Vagina (tissue), 2 donors: ENCODE results near the gene STK32B.

Experiments
- POLR2A ChIP-seq, 2 donors: fragments of 450-650 bp; IDR thresholded peaks; one replicate each; pipeline ENCODE4 v1.6.1; 2017; ENCODE audit warnings: antibody characterized with exemption in 2 of 2, mild to moderate bottlenecking in 2 of 2, moderate library complexity in 2 of 2
- POLR2AphosphoS5 ChIP-seq, 2 donors: sonication (generic); formaldehyde crosslinking; IDR thresholded peaks; one replicate each; pipeline ENCODE4 v1.9.0; 2017; ENCODE audit warnings: antibody characterized with exemption in 2 of 2, mild to moderate bottlenecking in 2 of 2, low read depth in 1 of 2; ENCODE audit not compliant: insufficient read depth in 1 of 2
- TF ChIP-seq, protein P1 (sequence below), 3 experiments: fragments of 450-650 bp in 2 of 3; fragments of 200-600 bp in 1 of 3; sonication (generic) in 1 of 3; IDR thresholded peaks; one replicate each; pipeline ENCODE4 v1.5.1; 2017 to 2019; ENCODE audit warnings: antibody characterized with exemption in 3 of 3, mild to moderate bottlenecking in 2 of 3, moderate library complexity in 2 of 3

DNA sequence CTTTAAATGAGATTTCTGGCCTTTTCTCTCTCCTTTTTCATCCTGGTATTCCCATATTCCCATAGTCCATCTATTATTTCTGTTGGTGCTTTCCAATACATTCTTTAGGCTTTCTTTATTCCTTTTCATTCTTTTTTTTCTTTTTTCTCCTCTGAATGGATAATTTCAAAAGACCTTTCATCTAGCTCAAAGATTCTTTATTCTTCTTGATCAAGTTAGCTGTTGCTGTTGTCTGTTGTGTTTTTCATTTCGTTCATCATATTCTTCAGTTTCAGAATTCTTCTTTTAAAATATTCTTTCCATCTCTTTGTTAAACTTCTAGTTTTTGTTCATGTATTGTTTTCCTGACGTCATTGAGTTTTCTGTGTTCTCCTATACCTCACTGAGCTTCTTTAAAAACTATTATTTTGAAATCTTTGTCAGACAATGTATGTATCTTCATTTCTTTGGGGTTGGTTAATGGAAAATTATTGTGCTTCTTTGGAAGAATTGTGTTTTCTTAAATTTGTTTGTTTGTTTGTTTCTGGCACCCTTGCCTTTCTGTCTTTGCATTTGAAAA, 30.2 kb downstream of the STK32B start:
- TF ChIP-seq POLR2A (IDR thresholded peaks at IDR 0.05) (no peak), POLR2AphosphoS5 (IDR thresholded peaks at IDR 0.05; ENCODE audit: insufficient read depth in 1 of 2, low read depth in 1 of 2) (no peak)
- TF ChIP-seq, protein P1, sequence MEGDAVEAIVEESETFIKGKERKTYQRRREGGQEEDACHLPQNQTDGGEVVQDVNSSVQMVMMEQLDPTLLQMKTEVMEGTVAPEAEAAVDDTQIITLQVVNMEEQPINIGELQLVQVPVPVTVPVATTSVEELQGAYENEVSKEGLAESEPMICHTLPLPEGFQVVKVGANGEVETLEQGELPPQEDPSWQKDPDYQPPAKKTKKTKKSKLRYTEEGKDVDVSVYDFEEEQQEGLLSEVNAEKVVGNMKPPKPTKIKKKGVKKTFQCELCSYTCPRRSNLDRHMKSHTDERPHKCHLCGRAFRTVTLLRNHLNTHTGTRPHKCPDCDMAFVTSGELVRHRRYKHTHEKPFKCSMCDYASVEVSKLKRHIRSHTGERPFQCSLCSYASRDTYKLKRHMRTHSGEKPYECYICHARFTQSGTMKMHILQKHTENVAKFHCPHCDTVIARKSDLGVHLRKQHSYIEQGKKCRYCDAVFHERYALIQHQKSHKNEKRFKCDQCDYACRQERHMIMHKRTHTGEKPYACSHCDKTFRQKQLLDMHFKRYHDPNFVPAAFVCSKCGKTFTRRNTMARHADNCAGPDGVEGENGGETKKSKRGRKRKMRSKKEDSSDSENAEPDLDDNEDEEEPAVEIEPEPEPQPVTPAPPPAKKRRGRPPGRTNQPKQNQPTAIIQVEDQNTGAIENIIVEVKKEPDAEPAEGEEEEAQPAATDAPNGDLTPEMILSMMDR (IDR thresholded peaks at IDR 0.05) = no peak
